Testis (tissue), 2 donors: ENCODE results near the gene TLCD3A.

ENCODE experiments used
- CTCF ChIP-seq, 3 experiments: fragments of 450-650 bp in 2 of 3; fragments of 200-600 bp in 1 of 3; sonication (generic) in 1 of 3; IDR thresholded peaks; one replicate each; pipeline ENCODE4 v1.5.1; 2016 to 2019; ENCODE audit warnings: antibody characterized with exemption in 3 of 3, mild to moderate bottlenecking in 2 of 3, moderate library complexity in 1 of 3
- POLR2A ChIP-seq: fragments of 450-650 bp; IDR thresholded peaks from one replicate; pipeline ENCODE4 v1.6.1; 2017; ENCODE audit warnings: antibody characterized with exemption, mild to moderate bottlenecking, moderate library complexity

DNA sequence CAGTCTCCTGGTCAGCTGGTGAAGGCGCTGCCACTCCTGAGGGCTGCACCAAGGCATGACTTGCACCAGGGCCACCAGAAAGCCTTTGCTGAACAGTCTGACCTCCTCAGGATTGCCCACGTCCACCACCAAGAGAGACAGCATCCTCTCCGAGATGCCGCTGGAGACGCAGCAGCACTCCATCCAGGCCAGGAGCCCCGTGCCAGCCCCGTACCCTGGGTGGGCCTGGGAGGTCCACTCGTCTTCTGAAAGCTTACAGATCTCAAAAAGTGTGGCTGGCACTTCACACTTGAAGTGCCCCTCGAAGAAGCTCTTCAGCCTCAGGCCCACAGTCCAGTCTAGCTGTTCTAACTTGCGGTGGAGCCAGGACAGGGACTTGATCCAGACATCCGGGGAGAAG is 13.0 kb downstream of the TLCD3A start:
- no peak for TF ChIP-seq CTCF (IDR thresholded peaks at IDR 0.05)
- TF ChIP-seq POLR2A: no peak
